ENCODE results near the gene MST1.

Gene MST1

DNA sequence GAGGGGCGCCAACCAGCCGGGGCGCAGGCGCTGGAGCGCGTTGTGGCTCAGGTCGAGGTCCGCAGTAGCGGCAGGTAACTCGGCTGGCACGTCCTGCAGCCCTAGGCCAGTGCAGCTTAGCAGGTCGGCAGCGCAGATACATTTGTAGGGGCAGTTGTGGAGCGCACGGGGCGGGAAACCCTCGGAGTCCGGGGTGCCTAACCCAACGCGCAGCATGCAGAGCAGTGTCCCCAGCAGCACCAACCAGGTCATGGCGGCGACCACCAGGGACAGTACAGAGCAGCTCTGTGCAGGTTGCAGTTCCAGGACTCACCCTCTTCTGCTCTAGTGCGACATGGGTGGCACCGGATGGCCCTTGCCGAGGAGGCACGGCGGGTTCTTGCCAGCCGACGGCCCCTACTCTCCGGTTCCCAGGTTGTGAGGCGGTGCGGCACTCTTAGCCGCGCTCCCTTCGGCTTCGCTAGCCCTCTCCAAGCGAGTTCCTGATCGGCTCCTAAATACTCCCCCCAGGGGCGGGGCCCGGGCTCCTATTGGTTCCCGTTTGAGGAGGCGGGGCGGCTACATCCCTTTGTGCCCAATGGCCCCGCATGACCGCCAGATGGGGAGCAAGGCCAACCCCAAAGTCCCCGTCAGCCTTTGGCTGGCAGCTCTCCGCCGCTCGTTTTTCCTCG is 30.1 kb upstream of the MST1 start, which contains the start of gene AMIGO3:
Gene AMIGO3 (minus strand): TSS at position 471 of the 671 bp plus-strand sequence. CDS start 219 bp downstream, at position 252.
- Histone ChIP-seq H3K9me3 (ENCODE audit: insufficient read depth, low read length) (no peaks in the 10 kb centered on the region), H3K4me3 (ENCODE audit: low read length) (no peak within 1 kb of the TSS), H3K9ac (ENCODE audit: low read length) (no peak within 1 kb of the TSS), H3K27ac (ENCODE audit: low read length) (no peak within 1 kb of the TSS), H3K4me1 (ENCODE audit: low read length) (peaks cover 10% of the 10 kb centered on the region), H3K36me3 (replicated peaks; ENCODE audit: low read depth, low read length) (peaks cover 53% of the 10 kb centered on the region), H3K27me3 (ENCODE audit: low read depth, low read length) (no peaks in the 10 kb centered on the region), H2AFZ (ENCODE audit: low read depth, low read length) (no peak within 1 kb of the TSS), H4K20me1 (ENCODE audit: insufficient read depth, low read length) (no peaks in the 10 kb centered on the region), H3K4me2 (ENCODE audit: low read length) (no peak within 1 kb of the TSS), H3K79me2 (ENCODE audit: low read length) (peaks cover 25% of the 10 kb centered on the region)
- TF ChIP-seq, protein P1, sequence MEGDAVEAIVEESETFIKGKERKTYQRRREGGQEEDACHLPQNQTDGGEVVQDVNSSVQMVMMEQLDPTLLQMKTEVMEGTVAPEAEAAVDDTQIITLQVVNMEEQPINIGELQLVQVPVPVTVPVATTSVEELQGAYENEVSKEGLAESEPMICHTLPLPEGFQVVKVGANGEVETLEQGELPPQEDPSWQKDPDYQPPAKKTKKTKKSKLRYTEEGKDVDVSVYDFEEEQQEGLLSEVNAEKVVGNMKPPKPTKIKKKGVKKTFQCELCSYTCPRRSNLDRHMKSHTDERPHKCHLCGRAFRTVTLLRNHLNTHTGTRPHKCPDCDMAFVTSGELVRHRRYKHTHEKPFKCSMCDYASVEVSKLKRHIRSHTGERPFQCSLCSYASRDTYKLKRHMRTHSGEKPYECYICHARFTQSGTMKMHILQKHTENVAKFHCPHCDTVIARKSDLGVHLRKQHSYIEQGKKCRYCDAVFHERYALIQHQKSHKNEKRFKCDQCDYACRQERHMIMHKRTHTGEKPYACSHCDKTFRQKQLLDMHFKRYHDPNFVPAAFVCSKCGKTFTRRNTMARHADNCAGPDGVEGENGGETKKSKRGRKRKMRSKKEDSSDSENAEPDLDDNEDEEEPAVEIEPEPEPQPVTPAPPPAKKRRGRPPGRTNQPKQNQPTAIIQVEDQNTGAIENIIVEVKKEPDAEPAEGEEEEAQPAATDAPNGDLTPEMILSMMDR (IDR thresholded peaks at IDR 0.05; ENCODE audit: low read depth, low read length): no peak

DNA sequence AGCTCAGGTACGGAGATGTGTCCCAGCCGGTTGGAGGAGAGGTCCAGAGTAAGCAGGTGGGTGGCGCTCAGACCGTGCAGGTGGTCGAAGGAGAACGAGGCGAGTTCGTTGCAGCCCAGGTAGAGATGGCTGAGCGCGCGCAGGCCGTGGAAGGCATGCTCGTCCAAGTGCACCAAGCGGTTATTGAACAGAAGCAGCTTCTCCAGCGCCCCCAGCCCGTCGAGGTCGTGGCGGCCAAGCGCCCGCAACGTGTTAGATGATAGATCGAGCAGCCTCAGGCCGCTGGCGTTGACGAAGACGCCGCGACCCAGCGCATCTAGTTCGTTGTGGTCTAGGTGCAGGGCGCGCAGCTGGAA is 29.6 kb upstream of the MST1 start:
- Histone ChIP-seq H3K4me2 (ENCODE audit: low read length) (no peak overlapping the region), H4K20me1 (ENCODE audit: insufficient read depth, low read length) (no peaks in the 10 kb centered on the region), H3K4me1 (ENCODE audit: low read length) (peaks cover 9% of the 10 kb centered on the region), H3K4me3 (ENCODE audit: low read length) (no peak overlapping the region), H3K27ac (ENCODE audit: low read length) (no peak overlapping the region), H3K79me2 (ENCODE audit: low read length) (peaks cover 25% of the 10 kb centered on the region), H3K9ac (ENCODE audit: low read length) (no peak overlapping the region), H2AFZ (ENCODE audit: low read depth, low read length) (no peak overlapping the region), H3K27me3 (ENCODE audit: low read depth, low read length) (no peaks in the 10 kb centered on the region), H3K36me3 (replicated peaks; ENCODE audit: low read depth, low read length) (peaks cover 53% of the 10 kb centered on the region), H3K9me3 (ENCODE audit: insufficient read depth, low read length) (no peaks in the 10 kb centered on the region)
- no peak for TF ChIP-seq EZH2phosphoT487 (IDR thresholded peaks at IDR 0.05; ENCODE audit: low read depth)

DNA sequence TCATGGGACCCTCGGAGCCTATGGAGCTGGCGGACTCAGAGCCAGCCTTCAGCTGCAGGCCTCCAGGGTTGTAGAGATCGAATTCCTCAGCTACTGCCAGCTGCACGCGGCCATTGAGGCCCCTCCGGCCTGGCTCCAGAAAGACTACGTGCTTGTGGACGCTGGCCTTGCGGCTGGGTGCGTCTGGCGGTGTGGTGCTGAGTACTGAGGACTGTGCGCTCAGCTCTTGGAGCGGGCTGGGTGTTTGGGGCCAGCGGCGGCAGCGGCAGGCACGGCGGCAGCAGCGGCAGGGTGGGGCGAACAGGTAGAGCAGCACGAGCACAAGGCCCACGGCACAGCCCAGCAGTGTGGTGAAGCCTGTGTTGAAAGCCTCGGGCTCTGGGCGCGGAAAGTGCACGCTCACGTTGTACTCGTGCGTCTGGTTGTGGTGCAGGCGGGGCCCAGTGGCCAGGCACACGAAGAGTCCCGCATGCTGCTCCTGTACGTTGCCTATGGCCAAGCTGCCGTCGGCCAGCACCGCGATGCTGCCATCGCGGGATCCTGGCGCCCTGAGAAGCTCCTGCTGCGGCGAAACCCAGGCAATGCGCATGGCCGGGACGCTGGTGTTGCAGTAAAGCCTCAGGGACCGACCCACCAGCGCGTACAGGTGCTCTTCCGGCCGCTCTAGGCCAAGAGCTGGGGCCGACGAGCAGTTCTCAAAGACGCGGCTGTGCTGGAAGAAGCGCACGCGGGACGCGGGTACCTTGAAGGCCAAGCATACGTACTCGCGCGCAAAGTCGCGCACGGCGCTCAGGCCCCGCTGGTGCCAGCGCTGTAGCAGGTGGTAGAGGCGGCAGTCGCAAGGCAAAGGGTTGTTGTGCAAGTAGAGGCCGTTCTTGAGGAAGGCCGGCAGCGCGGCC is 28.9 kb upstream of the MST1 start:
- no peak overlapping the region for H3K9ac ChIP-seq (ENCODE audit: low read length)
- H3K4me3 ChIP-seq (ENCODE audit: low read length): no peak overlapping the region
- peaks cover 9% of the 10 kb centered on the region for H3K4me1 ChIP-seq (ENCODE audit: low read length)
- H3K4me2 ChIP-seq (ENCODE audit: low read length): no peak overlapping the region
- H2AFZ ChIP-seq (ENCODE audit: low read depth, low read length): no peak overlapping the region
- no peaks in the 10 kb centered on the region for H3K27me3 ChIP-seq (ENCODE audit: low read depth, low read length)
- no peak overlapping the region for H3K27ac ChIP-seq (ENCODE audit: low read length)
- no peaks in the 10 kb centered on the region for H4K20me1 ChIP-seq (ENCODE audit: insufficient read depth, low read length)
- no peaks in the 10 kb centered on the region for H3K9me3 ChIP-seq (ENCODE audit: insufficient read depth, low read length)
- peaks cover 53% of the 10 kb centered on the region for H3K36me3 ChIP-seq (replicated peaks; ENCODE audit: low read depth, low read length)
- TF ChIP-seq, protein P1 (IDR thresholded peaks at IDR 0.05; ENCODE audit: low read depth, low read length): no peak
- TF ChIP-seq EZH2phosphoT487 (IDR thresholded peaks at IDR 0.05; ENCODE audit: low read depth): no peak
- peaks cover 20% of the 10 kb centered on the region for H3K79me2 ChIP-seq (ENCODE audit: low read length)

DNA sequence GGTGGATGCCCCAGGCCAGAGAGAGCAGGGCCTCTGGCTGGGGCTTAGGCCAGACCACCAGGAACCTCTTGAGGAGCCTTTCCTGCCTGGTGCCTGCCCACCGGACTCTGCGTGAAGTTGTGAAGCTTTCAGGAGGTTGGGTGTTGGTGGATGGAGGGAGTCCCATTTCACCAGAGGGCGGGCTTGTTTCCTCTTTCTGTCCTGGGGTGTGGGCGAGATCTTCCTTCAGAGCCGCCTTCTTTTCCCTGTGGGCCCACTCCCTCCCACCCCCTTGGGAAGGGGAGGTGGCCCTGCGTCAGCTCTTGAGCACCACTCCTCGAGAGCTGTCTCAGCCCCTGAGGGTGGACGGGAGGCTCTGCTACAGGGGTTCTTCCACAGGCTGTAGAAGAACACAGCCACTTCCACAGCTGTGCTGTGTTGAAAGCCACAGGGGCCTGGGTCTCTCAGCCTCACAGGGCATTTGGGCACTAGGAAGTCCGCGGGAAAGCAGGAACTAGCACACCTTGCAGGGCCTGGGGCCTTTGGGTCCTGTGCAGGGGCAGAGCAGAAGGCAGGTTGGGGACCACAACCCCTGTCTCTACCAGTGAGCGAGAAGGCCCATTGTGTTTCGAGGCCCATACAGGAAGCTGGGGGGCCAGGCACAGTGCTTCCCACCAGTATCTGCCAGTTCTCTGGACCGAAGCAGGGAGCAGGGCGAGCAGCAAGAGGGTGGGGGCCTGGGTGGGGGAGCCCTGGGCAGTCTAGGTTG is 28.1 kb upstream of the MST1 start:
- Histone ChIP-seq H3K9ac (ENCODE audit: low read length) (no peak overlapping the region), H3K27ac (ENCODE audit: low read length) (no peak overlapping the region), H3K36me3 (replicated peaks; ENCODE audit: low read depth, low read length) (peaks cover 48% of the 10 kb centered on the region)

More for the DNA sequence above, 28.1 kb upstream of the MST1 start:
- no peak overlapping the region for H3K4me2 ChIP-seq (ENCODE audit: low read length)
- H3K4me1 ChIP-seq (ENCODE audit: low read length): peaks cover 1% of the 10 kb centered on the region
- no peaks in the 10 kb centered on the region for H4K20me1 ChIP-seq (ENCODE audit: insufficient read depth, low read length)
- TF ChIP-seq EZH2phosphoT487 (IDR thresholded peaks at IDR 0.05; ENCODE audit: low read depth): no peak
- TF ChIP-seq, protein P1 (IDR thresholded peaks at IDR 0.05; ENCODE audit: low read depth, low read length): no peak
- no peaks in the 10 kb centered on the region for H3K9me3 ChIP-seq (ENCODE audit: insufficient read depth, low read length)
- no peak overlapping the region for H2AFZ ChIP-seq (ENCODE audit: low read depth, low read length)
- no peak overlapping the region for H3K4me3 ChIP-seq (ENCODE audit: low read length)
- peaks cover 11% of the 10 kb centered on the region for H3K79me2 ChIP-seq (ENCODE audit: low read length)
- H3K27me3 ChIP-seq (ENCODE audit: low read depth, low read length): no peaks in the 10 kb centered on the region
